ENCODE measurements around the gene RNF17.

RNF17 gene

GRCh38 chr13:24858953-24859352 is 95.0 kb downstream of the RNF17 start:
- no peak for DNase-seq (ENCODE audit: low spot score)

GRCh38 chr13:24860770-24861169 is 96.8 kb downstream of the RNF17 start:
- no peak for DNase-seq (ENCODE audit: low spot score)

GRCh38 chr13:24861617-24862362 is 97.8 kb downstream of the RNF17 start:
- no peak for DNase-seq (ENCODE audit: low spot score)

- DNase-seq (ENCODE audit: low spot score), result no peak
Measured at GRCh38 chr13:24863748-24864540, 100.0 kb downstream of the RNF17 start.

GRCh38 chr13:24864579-24864978 is 100.6 kb downstream of the RNF17 start:
- no peak for DNase-seq (ENCODE audit: low spot score)

- no peak for DNase-seq (ENCODE audit: low spot score)
Measured at GRCh38 chr13:24865163-24865953, 101.4 kb downstream of the RNF17 start.

GRCh38 chr13:24866488-24866887 is 102.5 kb downstream of the RNF17 start:
- no peak for DNase-seq (ENCODE audit: low spot score)

GRCh38 chr13:24868874-24869273 is 104.9 kb downstream of the RNF17 start:
- DNase-seq (ENCODE audit: low spot score), result no peak

- no peak for DNase-seq (ENCODE audit: low spot score)
Measured at GRCh38 chr13:24870380-24870760, 106.4 kb downstream of the RNF17 start.

GRCh38 chr13:24875566-24875965 is 111.6 kb downstream of the RNF17 start:
- no peak for DNase-seq (ENCODE audit: low spot score)

GRCh38 chr13:24877531-24877930 is 113.6 kb downstream of the RNF17 start:
- no peak for DNase-seq (ENCODE audit: low spot score)

GRCh38 chr13:24878340-24878739 is 114.4 kb downstream of the RNF17 start:
- no peak for DNase-seq (ENCODE audit: low spot score)

GRCh38 chr13:24882665-24883064 is 118.7 kb downstream of the RNF17 start:
- no peak for DNase-seq (ENCODE audit: low spot score)

GRCh38 chr13:24887759-24888158 is 123.8 kb downstream of the RNF17 start:
- DNase-seq (ENCODE audit: low spot score), result no peak

- DNase-seq (ENCODE audit: low spot score), result no peak
Measured at GRCh38 chr13:24888291-24888931, 124.4 kb downstream of the RNF17 start.

GRCh38 chr13:24890256-24890655 is 126.3 kb downstream of the RNF17 start:
- no peak for DNase-seq (ENCODE audit: low spot score)

GRCh38 chr13:24891476-24892108 is 127.6 kb downstream of the RNF17 start:
- no peak for DNase-seq (ENCODE audit: low spot score)

- no peak for DNase-seq (ENCODE audit: low spot score)
Measured at GRCh38 chr13:24892829-24893228, 128.9 kb downstream of the RNF17 start.

GRCh38 chr13:24893863-24894262 is 129.9 kb downstream of the RNF17 start:
- DNase-seq (ENCODE audit: low spot score), result no peak

GRCh38 chr13:24894277-24894971 is 130.5 kb downstream of the RNF17 start:
- no peak for DNase-seq (ENCODE audit: low spot score)

- no peak for DNase-seq (ENCODE audit: low spot score)
Measured at GRCh38 chr13:24894972-24895300, 131.0 kb downstream of the RNF17 start.

Measured in AG08396 (cell line).